Right cardiac atrium (tissue), 5 donors: ENCODE results near the gene HAPLN3. TPM values are rescaled to one million over a fixed set of nuclear protein-coding genes. Genes with fewer than 3 reads are reported as not detected.

Experiments
- ATAC-seq, 2 donors: fragments of 200-7000 bp; cut with Tn5 transposase; one replicate each; pipeline versions ENCODE4 v1.8.0 to v1.9.1; 2020; ENCODE audit warnings: moderate library complexity in 2 of 2, mild to moderate bottlenecking in 1 of 2
- DNase-seq, 3 donors: peaks; one replicate each; pipeline ENCODE4 v3.0.0-alpha.2; 2020
- H3K27ac ChIP-seq: one replicate; pipeline ENCODE4 v1.5.1; 2013; ENCODE audit warnings: mild to moderate bottlenecking, low read length, control low read depth, moderate library complexity
- H3K27me3 ChIP-seq: one replicate; pipeline ENCODE4 v1.6.1; 2013; ENCODE audit not compliant: control insufficient read depth, insufficient read depth
- H3K4me1 ChIP-seq: one replicate; pipeline ENCODE4 v1.6.1; 2013; ENCODE audit warnings: low read length; ENCODE audit not compliant: control insufficient read depth, insufficient read depth
- H3K4me3 ChIP-seq: one replicate; pipeline ENCODE4 v1.5.1; 2013; ENCODE audit warnings: low read length, control low read depth
- H3K9me3 ChIP-seq: one replicate; pipeline ENCODE4 v1.6.1; 2013; ENCODE audit warnings: low read length; ENCODE audit not compliant: control insufficient read depth
- WGBS: extraction: QIAGEN DNeasy Blood & Tissue Kit; methylation state at CpG from one replicate; pipeline ENCODE4 v1.1.7; 2013; 5-methylcytosine and 5-hydroxymethylcytosine counted together
- intact Hi-C, 4 donors: fragments of 100-400 bp; cut with DNase I; formaldehyde crosslinking; loops; one replicate each; pipeline versions ENCODE4 v1.11.0 to v1.14.0; 2022 to 2023
- polyA plus RNA-seq: library from polyadenylated mRNA; stranded (reverse); fragments of 200-250 nt; gene quantifications from one replicate; pipeline ENCODE4 v1.2.3, GENCODE V29; 2013
- total RNA-seq, 4 donors: library from RNA; stranded (reverse); fragmentation: NEBNext Ultra II Directional; extraction: Animal tissue kit (Norgen Biotek cat#: 25700); gene quantifications; one replicate each; pipeline ENCODE4 v1.2.1, GENCODE V29; 2021
- donor health status: healthy with polysubstance abuse.
- donor health status: DM: no; HTN: yes; CAD: no.
- donor health status: DM: no; HTN: no; CAD: no.
- donor health status: DM: no; HTN: yes; CAD: no; lungs with severe emphysema.
- donor health status: DM: yes; HTN: yes; CAD: no.

Gene HAPLN3
- total and polyA plus RNA-seq, 5 donors: 1.6 to 2.8 (median 2.0) TPM

- DNase-seq (no peak), ATAC-seq (no peak)
- Histone ChIP-seq H3K27ac (no peak overlapping the region), H3K4me3 (no peak overlapping the region), H3K27me3 (no peaks in the 10 kb centered on the region), H3K9me3 (no peaks in the 10 kb centered on the region), H3K4me1 (no peaks in the 10 kb centered on the region)
- 39% methylated on average over 7 of the region's 7 CpGs for WGBS
- intact Hi-C loops: no loop called here
Observed at GRCh38 chr15:88859550-88859949, 35.8 kb downstream of the HAPLN3 start.

- intact Hi-C loops: no loop called here
- H3K4me1 ChIP-seq: no peaks in the 10 kb centered on the region
- no peak overlapping the region for H3K27ac ChIP-seq
- ATAC-seq (no peak), DNase-seq (no peak)
- no peak overlapping the region for H3K4me3 ChIP-seq
- WGBS: 78% methylated on average over 11 of the region's 11 CpGs
- H3K9me3 ChIP-seq: no peaks in the 10 kb centered on the region
- no peaks in the 10 kb centered on the region for H3K27me3 ChIP-seq
Observed at GRCh38 chr15:88858934-88859333, 36.4 kb downstream of the HAPLN3 start.

- no peak overlapping the region for H3K4me3 ChIP-seq
- DNase-seq (no peak), ATAC-seq (no peak)
- intact Hi-C loops: no loop called here
- H3K27ac ChIP-seq: no peak overlapping the region
- H3K9me3 ChIP-seq: no peaks in the 10 kb centered on the region
- H3K4me1 ChIP-seq: no peaks in the 10 kb centered on the region
- no peaks in the 10 kb centered on the region for H3K27me3 ChIP-seq
Observed at GRCh38 chr15:88852476-88852875, 42.9 kb downstream of the HAPLN3 start.

- H3K27me3 ChIP-seq: no peaks in the 10 kb centered on the region
- H3K4me3 ChIP-seq: no peak overlapping the region
- H3K9me3 ChIP-seq: no peaks in the 10 kb centered on the region
- no peaks in the 10 kb centered on the region for H3K4me1 ChIP-seq
- DNase-seq (no peak), ATAC-seq (no peak)
- 81% methylated on average over 22 of the region's 22 CpGs for WGBS
- H3K27ac ChIP-seq: no peak overlapping the region
- intact Hi-C loops: no loop called here
Observed at GRCh38 chr15:88849376-88850072, 45.8 kb downstream of the HAPLN3 start.

GRCh38 chr15:88848203-88848602 lies 47.1 kb downstream of the HAPLN3 start:
- intact Hi-C loops: no loop called here
- no peaks in the 10 kb centered on the region for H3K4me1 ChIP-seq
- no peaks in the 10 kb centered on the region for H3K27me3 ChIP-seq
- no peak for DNase-seq
- no peak for ATAC-seq
- no peak overlapping the region for H3K27ac ChIP-seq
- H3K4me3 ChIP-seq: no peak overlapping the region
- WGBS: 88% methylated on average over 3 of the region's 3 CpGs
- H3K9me3 ChIP-seq: no peaks in the 10 kb centered on the region

GRCh38 chr15:88847144-88847543 lies 48.2 kb downstream of the HAPLN3 start:
- Histone ChIP-seq H3K4me3 (no peak overlapping the region), H3K9me3 (no peaks in the 10 kb centered on the region), H3K4me1 (no peaks in the 10 kb centered on the region), H3K27me3 (no peaks in the 10 kb centered on the region), H3K27ac (no peak overlapping the region)
- WGBS: 77% methylated on average over 20 of the region's 20 CpGs
- intact Hi-C loops: no loop called here
- no peak for DNase-seq
- ATAC-seq: no peak

GRCh38 chr15:88845616-88846015 lies 49.7 kb downstream of the HAPLN3 start:
- Histone ChIP-seq H3K27me3 (no peaks in the 10 kb centered on the region), H3K9me3 (no peaks in the 10 kb centered on the region), H3K4me3 (no peak overlapping the region), H3K4me1 (no peaks in the 10 kb centered on the region), H3K27ac (no peak overlapping the region)
- 92% methylated on average over 15 of the region's 15 CpGs for WGBS
- intact Hi-C loops: no loop called here
- ATAC-seq: no peak
- no peak for DNase-seq

- 36% methylated on average over 5 of the region's 5 CpGs for WGBS
- H3K27ac ChIP-seq: no peak overlapping the region
- no peaks in the 10 kb centered on the region for H3K9me3 ChIP-seq
- H3K4me3 ChIP-seq: no peak overlapping the region
- no peak for DNase-seq
- ATAC-seq: no peak
- intact Hi-C loops: no loop called here
- no peaks in the 10 kb centered on the region for H3K4me1 ChIP-seq
- H3K27me3 ChIP-seq: no peaks in the 10 kb centered on the region
Observed at GRCh38 chr15:88844749-88845386, 50.5 kb downstream of the HAPLN3 start.

GRCh38 chr15:88843334-88843733 lies 52.0 kb downstream of the HAPLN3 start:
- ATAC-seq (no peak), DNase-seq (no peak)
- no peaks in the 10 kb centered on the region for H3K27me3 ChIP-seq
- intact Hi-C loops: no loop called here
- WGBS: 90% methylated on average over 21 of the region's 21 CpGs
- no peaks in the 10 kb centered on the region for H3K4me1 ChIP-seq
- no peak overlapping the region for H3K27ac ChIP-seq
- H3K9me3 ChIP-seq: no peaks in the 10 kb centered on the region
- H3K4me3 ChIP-seq: no peak overlapping the region

- ATAC-seq (peak in 1 of 2 donors; percentile 14), DNase-seq (no peak)
- WGBS: 80% methylated on average over 4 of the region's 4 CpGs
- Histone ChIP-seq H3K27ac (no peak overlapping the region), H3K27me3 (no peaks in the 10 kb centered on the region), H3K4me1 (no peaks in the 10 kb centered on the region), H3K4me3 (no peak overlapping the region), H3K9me3 (no peaks in the 10 kb centered on the region)
- intact Hi-C loops: no loop called here
Observed at GRCh38 chr15:88842156-88842555, 53.2 kb downstream of the HAPLN3 start.

GRCh38 chr15:88841236-88841635 lies 54.1 kb downstream of the HAPLN3 start:
- intact Hi-C loops: no loop called here
- H3K4me3 ChIP-seq: no peak overlapping the region
- ATAC-seq (no peak), DNase-seq (no peak)
- no peaks in the 10 kb centered on the region for H3K9me3 ChIP-seq
- H3K27ac ChIP-seq: no peak overlapping the region
- 93% methylated on average over 1 of the region's 1 CpG for WGBS
- no peaks in the 10 kb centered on the region for H3K4me1 ChIP-seq
- no peaks in the 10 kb centered on the region for H3K27me3 ChIP-seq
